HepG2 (cell line): ENCODE data around the gene MAN2A2. TPM values are rescaled to one million over a fixed set of nuclear protein-coding genes. Genes with fewer than 3 reads are reported as not detected.
A peak's percentile ranks its signal among the peaks of the same experiment; 100 is the strongest.

Source experiments
- ATF7 ChIP-seq, 2 experiments: fragments of 450-650 bp in 1 of 2; sonication (generic) in 1 of 2; formaldehyde crosslinking in 1 of 2; IDR thresholded peaks; 2 replicates each; pipeline versions ENCODE4 v1.4.0 to v1.6.1; 2016 to 2020; ENCODE audit warnings: antibody characterized with exemption in 1 of 2, mild to moderate bottlenecking in 1 of 2, missing genetic modification reagents in 1 of 2
- BHLHE40 ChIP-seq: IDR thresholded peaks from 2 replicates; pipeline ENCODE4 v1.6.1; 2011; ENCODE audit warnings: low read length, improper control_type of control experiment
- CHD2 ChIP-seq: IDR thresholded peaks from 2 replicates; pipeline ENCODE4 v1.6.1; 2011; ENCODE audit warnings: low read depth, low read length, improper control_type of control experiment
- DMAP1 ChIP-seq: IDR thresholded peaks from 2 replicates; pipeline ENCODE4 v1.6.1; 2016
- MED13 ChIP-seq: sonication (generic); formaldehyde crosslinking; IDR thresholded peaks from 2 replicates; pipeline ENCODE4 v1.5.0; 2020; ENCODE audit warnings: missing genetic modification reagents
- PTBP1 ChIP-seq: fragments of 200-400 bp; formaldehyde crosslinking; IDR thresholded peaks from 2 replicates; pipeline ENCODE4 v1.6.1; 2018; ENCODE audit warnings: low read length, low read depth; ENCODE audit not compliant: poor library complexity, severe bottlenecking
- RFX5 ChIP-seq: IDR thresholded peaks from 2 replicates; pipeline ENCODE4 v1.6.1; 2011; ENCODE audit warnings: low read depth, low read length, improper control_type of control experiment
- SIX4 ChIP-seq: sonication (generic); formaldehyde crosslinking; IDR thresholded peaks from 2 replicates; pipeline ENCODE4 v1.4.0; 2020; ENCODE audit warnings: missing genetic modification reagents
- SOX5 ChIP-seq: IDR thresholded peaks from 2 replicates; pipeline ENCODE4 v1.6.1; 2016; ENCODE audit warnings: borderline replicate concordance
- STAG1 ChIP-seq: sonication (generic); formaldehyde crosslinking; IDR thresholded peaks from 2 replicates; pipeline ENCODE4 v1.4.0; 2020; ENCODE audit warnings: missing genetic modification reagents
- ZFAT ChIP-seq: sonication (generic); formaldehyde crosslinking; conservative IDR thresholded peaks from 2 replicates; pipeline ENCODE4 v1.8.1; 2023; ENCODE audit warnings: missing genetic modification reagents, inconsistent platforms
- ZNF326 ChIP-seq: sonication (generic); formaldehyde crosslinking; IDR thresholded peaks from 2 replicates; pipeline ENCODE4 v1.4.0; 2020; ENCODE audit warnings: missing genetic modification reagents, borderline replicate concordance
- ZNF510 ChIP-seq: sonication (generic); formaldehyde crosslinking; IDR thresholded peaks from 2 replicates; pipeline ENCODE4 v1.4.0; 2020; ENCODE audit warnings: low read depth, mild to moderate bottlenecking, missing genetic modification reagents
- ZZZ3 ChIP-seq: sonication (generic); formaldehyde crosslinking; IDR thresholded peaks from 2 replicates; pipeline ENCODE4 v1.4.0; 2020; ENCODE audit warnings: missing genetic modification reagents, mild to moderate bottlenecking, borderline replicate concordance
- polyA plus RNA-seq, 8 experiments: library from polyadenylated mRNA; depleted of rRNA in 3 of 8; stranded (reverse) in 7 of 8; unstranded in 1 of 8; fragments of >200 nt; fragmentation: Illumina TruSeq in 4 of 8; extraction: Trizol in 4 of 8; gene quantifications; 2 replicates each; pipeline versions ENCODE4 v1.2.1 to v1.2.3, GENCODE V29; 2011 to 2016; ENCODE audit warnings: low read depth in 4 of 8, missing spikeins in 1 of 8, mixed read lengths in 1 of 8; ENCODE audit not compliant: insufficient read depth in 1 of 8
- total RNA-seq, 5 experiments: library from RNA; depleted of rRNA; stranded (reverse); fragments of >200 nt; fragmentation: Illumina TruSeq; extraction: Trizol; gene quantifications; 2 replicates each; pipeline ENCODE4 v1.2.3, GENCODE V29; 2016; ENCODE audit warnings: low read depth in 1 of 5
- TF ChIP-seq, protein P1 (sequence below): sonication (generic); formaldehyde crosslinking; IDR thresholded peaks from 2 replicates; pipeline ENCODE4 v1.5.1; 2020; ENCODE audit warnings: missing genetic modification reagents, mild to moderate bottlenecking, borderline replicate concordance
- TF ChIP-seq, protein P2 (sequence below): sonication (generic); formaldehyde crosslinking; IDR thresholded peaks from 2 replicates; pipeline ENCODE4 v1.8.0; 2022; ENCODE audit warnings: missing genetic modification reagents, mild to moderate bottlenecking, moderate library complexity, borderline replicate concordance
- TF ChIP-seq, protein P3 (sequence below): sonication (generic); formaldehyde crosslinking; IDR thresholded peaks from 2 replicates; pipeline ENCODE4 v1.8.1; 2023; ENCODE audit warnings: mild to moderate bottlenecking, inconsistent platforms, moderate library complexity, missing genetic modification reagents, borderline replicate concordance
- TF ChIP-seq, protein P4 (sequence below): sonication (generic); formaldehyde crosslinking; conservative IDR thresholded peaks from 2 replicates; pipeline ENCODE4 v1.4.0; 2020; ENCODE audit warnings: mild to moderate bottlenecking, missing genetic modification reagents, moderate library complexity
- TF ChIP-seq, protein P5 (sequence below): sonication (generic); formaldehyde crosslinking; IDR thresholded peaks from 2 replicates; pipeline ENCODE4 v1.5.0; 2020; ENCODE audit warnings: missing genetic modification reagents

Gene MAN2A2
- total and polyA plus RNA-seq, 2 of the 13 experiments (the other 11 are each of a cell fraction or from before 2014, with no cell fraction given) = 17.5 to 51.5 TPM

DNA sequence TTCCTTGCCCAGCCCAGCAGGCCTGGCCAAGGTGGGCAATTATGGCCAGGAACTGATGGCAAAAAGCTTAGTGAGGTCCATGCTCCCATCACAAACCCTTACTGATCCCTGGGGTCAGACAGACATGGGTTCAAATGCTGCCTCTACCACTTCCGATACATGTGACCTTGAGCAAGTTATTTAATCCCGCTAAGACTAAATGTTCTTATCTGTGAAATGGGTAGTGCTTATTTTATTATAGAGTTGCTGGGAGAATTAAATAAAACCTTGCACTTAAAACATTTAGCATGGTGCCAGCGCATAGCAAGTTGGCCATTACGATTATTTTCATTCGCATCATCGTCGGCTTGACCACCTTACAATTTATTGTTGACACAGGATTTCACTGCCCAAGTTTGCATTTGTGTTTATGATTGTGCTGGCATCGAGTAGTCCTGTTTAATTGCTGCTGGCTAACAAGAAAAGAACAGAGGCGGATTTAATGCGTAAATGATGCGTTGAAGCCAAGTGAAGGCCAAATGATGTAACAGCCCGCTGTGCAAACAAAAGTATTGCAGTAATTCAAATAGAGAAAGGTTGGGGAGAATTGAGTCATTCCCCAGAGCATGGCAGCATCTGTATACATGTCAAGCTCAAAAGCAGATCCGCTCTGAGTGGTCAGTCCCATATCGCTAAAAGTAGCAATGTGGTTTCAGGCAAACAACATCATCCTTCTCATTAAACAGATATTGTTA lies 42.0 kb upstream of the MAN2A2 start (continued):
- TF ChIP-seq, protein P1, sequence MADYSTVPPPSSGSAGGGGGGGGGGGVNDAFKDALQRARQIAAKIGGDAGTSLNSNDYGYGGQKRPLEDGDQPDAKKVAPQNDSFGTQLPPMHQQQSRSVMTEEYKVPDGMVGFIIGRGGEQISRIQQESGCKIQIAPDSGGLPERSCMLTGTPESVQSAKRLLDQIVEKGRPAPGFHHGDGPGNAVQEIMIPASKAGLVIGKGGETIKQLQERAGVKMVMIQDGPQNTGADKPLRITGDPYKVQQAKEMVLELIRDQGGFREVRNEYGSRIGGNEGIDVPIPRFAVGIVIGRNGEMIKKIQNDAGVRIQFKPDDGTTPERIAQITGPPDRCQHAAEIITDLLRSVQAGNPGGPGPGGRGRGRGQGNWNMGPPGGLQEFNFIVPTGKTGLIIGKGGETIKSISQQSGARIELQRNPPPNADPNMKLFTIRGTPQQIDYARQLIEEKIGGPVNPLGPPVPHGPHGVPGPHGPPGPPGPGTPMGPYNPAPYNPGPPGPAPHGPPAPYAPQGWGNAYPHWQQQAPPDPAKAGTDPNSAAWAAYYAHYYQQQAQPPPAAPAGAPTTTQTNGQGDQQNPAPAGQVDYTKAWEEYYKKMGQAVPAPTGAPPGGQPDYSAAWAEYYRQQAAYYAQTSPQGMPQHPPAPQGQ (CRISPR knock-in tag) = no peak
- TF ChIP-seq MED13 (CRISPR knock-in tag) (no peak), ZNF510 (CRISPR knock-in tag) (no peak), STAG1 (CRISPR knock-in tag) (no peak), DMAP1 (CRISPR knock-in tag) (no peak; the same call in 1 of the 2 replicates), CHD2 (no peak), SOX5 (CRISPR knock-in tag) (peak; percentile 85), RFX5 (no peak), BHLHE40 (no peak), ATF7 (IDR thresholded peaks at IDR 0.05) (peak; percentile 52; the same call in 1 of the 2 replicates), ATF7 (CRISPR knock-in tag; IDR thresholded peaks at IDR 0.05) (no peak), ZZZ3 (CRISPR knock-in tag) (no peak), ZFAT (CRISPR knock-in tag) (no peak), PTBP1 (no peak), SIX4 (CRISPR knock-in tag) (peak; percentile 60; the same call in 1 of the 2 replicates), ZNF326 (no peak)
- TF ChIP-seq, protein P2, sequence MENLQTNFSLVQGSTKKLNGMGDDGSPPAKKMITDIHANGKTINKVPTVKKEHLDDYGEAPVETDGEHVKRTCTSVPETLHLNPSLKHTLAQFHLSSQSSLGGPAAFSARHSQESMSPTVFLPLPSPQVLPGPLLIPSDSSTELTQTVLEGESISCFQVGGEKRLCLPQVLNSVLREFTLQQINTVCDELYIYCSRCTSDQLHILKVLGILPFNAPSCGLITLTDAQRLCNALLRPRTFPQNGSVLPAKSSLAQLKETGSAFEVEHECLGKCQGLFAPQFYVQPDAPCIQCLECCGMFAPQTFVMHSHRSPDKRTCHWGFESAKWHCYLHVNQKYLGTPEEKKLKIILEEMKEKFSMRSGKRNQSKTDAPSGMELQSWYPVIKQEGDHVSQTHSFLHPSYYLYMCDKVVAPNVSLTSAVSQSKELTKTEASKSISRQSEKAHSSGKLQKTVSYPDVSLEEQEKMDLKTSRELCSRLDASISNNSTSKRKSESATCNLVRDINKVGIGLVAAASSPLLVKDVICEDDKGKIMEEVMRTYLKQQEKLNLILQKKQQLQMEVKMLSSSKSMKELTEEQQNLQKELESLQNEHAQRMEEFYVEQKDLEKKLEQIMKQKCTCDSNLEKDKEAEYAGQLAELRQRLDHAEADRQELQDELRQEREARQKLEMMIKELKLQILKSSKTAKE (CRISPR knock-in tag) = peak; percentile 86
- TF ChIP-seq, protein P3, sequence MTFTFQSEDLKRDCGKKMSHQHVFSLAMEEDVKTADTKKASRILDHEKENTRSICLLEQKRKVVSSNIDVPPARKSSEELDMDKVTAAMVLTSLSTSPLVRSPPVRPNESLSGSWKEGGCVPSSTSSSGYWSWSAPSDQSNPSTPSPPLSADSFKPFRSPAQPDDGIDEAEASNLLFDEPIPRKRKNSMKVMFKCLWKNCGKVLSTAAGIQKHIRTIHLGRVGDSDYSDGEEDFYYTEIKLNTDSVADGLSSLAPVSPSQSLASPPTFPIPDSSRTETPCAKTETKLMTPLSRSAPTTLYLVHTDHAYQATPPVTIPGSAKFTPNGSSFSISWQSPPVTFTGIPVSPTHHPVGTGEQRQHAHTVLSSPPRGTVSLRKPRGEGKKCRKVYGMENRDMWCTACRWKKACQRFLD (CRISPR knock-in tag) = no peak
- TF ChIP-seq, protein P4, sequence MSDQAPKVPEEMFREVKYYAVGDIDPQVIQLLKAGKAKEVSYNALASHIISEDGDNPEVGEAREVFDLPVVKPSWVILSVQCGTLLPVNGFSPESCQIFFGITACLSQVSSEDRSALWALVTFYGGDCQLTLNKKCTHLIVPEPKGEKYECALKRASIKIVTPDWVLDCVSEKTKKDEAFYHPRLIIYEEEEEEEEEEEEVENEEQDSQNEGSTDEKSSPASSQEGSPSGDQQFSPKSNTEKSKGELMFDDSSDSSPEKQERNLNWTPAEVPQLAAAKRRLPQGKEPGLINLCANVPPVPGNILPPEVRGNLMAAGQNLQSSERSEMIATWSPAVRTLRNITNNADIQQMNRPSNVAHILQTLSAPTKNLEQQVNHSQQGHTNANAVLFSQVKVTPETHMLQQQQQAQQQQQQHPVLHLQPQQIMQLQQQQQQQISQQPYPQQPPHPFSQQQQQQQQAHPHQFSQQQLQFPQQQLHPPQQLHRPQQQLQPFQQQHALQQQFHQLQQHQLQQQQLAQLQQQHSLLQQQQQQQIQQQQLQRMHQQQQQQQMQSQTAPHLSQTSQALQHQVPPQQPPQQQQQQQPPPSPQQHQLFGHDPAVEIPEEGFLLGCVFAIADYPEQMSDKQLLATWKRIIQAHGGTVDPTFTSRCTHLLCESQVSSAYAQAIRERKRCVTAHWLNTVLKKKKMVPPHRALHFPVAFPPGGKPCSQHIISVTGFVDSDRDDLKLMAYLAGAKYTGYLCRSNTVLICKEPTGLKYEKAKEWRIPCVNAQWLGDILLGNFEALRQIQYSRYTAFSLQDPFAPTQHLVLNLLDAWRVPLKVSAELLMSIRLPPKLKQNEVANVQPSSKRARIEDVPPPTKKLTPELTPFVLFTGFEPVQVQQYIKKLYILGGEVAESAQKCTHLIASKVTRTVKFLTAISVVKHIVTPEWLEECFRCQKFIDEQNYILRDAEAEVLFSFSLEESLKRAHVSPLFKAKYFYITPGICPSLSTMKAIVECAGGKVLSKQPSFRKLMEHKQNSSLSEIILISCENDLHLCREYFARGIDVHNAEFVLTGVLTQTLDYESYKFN (CRISPR knock-in tag) = peak; percentile 49
- TF ChIP-seq, protein P5, sequence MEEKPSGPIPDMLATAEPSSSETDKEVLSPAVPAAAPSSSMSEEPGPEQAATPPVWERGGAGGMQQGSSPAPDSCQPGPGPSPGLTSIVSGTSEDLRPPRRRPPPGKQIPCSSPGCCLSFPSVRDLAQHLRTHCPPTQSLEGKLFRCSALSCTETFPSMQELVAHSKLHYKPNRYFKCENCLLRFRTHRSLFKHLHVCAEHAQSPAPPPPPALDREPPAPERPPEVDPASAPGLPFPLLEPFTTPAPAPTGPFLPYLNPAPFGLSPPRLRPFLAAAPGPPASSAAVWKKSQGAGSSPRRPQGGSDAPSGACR = no peak
